H9 (cell line): ENCODE measurements around the gene SVEP1. TPM values are rescaled to one million over a fixed set of nuclear protein-coding genes. Genes with fewer than 3 reads are reported as not detected.
"Not testable (repeated sequence)": the region's sequence is repeated elsewhere in the genome, so short reads cannot be mapped to it uniquely, and the experiment has no call there.

ENCODE experiments used
- DNase-seq: peaks from one replicate; pipeline ENCODE4 v3.0.0-alpha.2; 2017
- H2AFZ ChIP-seq: one replicate; pipeline ENCODE4 v1.6.1; 2013; ENCODE audit warnings: mild to moderate bottlenecking, low read length, control low read depth, moderate library complexity
- H2AK5ac ChIP-seq: 2 replicates; pipeline ENCODE4 v1.6.1; 2013; ENCODE audit warnings: low read length, control low read depth, mixed read lengths; ENCODE audit not compliant: insufficient read length
- H2BK120ac ChIP-seq: one replicate; pipeline ENCODE4 v1.6.1; 2013; ENCODE audit warnings: low read depth, mild to moderate bottlenecking, low read length, control low read depth, inconsistent platforms; ENCODE audit not compliant: poor library complexity, severe bottlenecking
- H2BK12ac ChIP-seq: 2 replicates; pipeline ENCODE4 v1.6.1; 2013; ENCODE audit warnings: low read length, control low read depth, mixed read lengths, low read depth; ENCODE audit not compliant: insufficient read length
- H2BK15ac ChIP-seq: 2 replicates; pipeline ENCODE4 v1.6.1; 2013; ENCODE audit warnings: low read depth, low read length, control low read depth
- H2BK20ac ChIP-seq: one replicate; pipeline ENCODE4 v1.6.1; 2013; ENCODE audit warnings: low read depth, mild to moderate bottlenecking, low read length, control low read depth, inconsistent platforms; ENCODE audit not compliant: poor library complexity, severe bottlenecking
- H2BK5ac ChIP-seq: 2 replicates; pipeline ENCODE4 v1.6.1; 2013; ENCODE audit warnings: low read length, control low read depth, mixed read lengths; ENCODE audit not compliant: insufficient read length
- H3K14ac ChIP-seq: 2 replicates; pipeline ENCODE4 v1.6.1; 2013; ENCODE audit warnings: low read length, control low read depth; ENCODE audit not compliant: insufficient read depth
- H3K18ac ChIP-seq: 2 replicates; pipeline ENCODE4 v1.6.1; 2013; ENCODE audit warnings: low read depth, mild to moderate bottlenecking, mixed read lengths, low read length, control low read depth; ENCODE audit not compliant: insufficient read length
- H3K23ac ChIP-seq: 2 replicates; pipeline ENCODE4 v1.6.1; 2013; ENCODE audit warnings: low read length, control low read depth, mixed read lengths, low read depth; ENCODE audit not compliant: insufficient read length
- H3K23me2 ChIP-seq: 2 replicates; pipeline ENCODE4 v1.6.1; 2013; ENCODE audit warnings: low read depth, mild to moderate bottlenecking, mixed read lengths, low read length, control low read depth; ENCODE audit not compliant: insufficient read length, poor library complexity, severe bottlenecking
- H3K27ac ChIP-seq: 2 replicates; pipeline ENCODE4 v1.5.1; 2013; ENCODE audit warnings: low read length, control low read depth, mixed read lengths, low read depth; ENCODE audit not compliant: insufficient read length
- H3K27me3 ChIP-seq: 2 replicates; pipeline ENCODE4 v1.6.1; 2013; ENCODE audit warnings: low read length, control low read depth, inconsistent platforms; ENCODE audit not compliant: insufficient read depth
- H3K4ac ChIP-seq: 2 replicates; pipeline ENCODE4 v1.6.1; 2013; ENCODE audit warnings: low read depth, mild to moderate bottlenecking, control low read depth, inconsistent platforms, low read length, moderate library complexity
- H3K4me1 ChIP-seq: 2 replicates; pipeline ENCODE4 v1.6.1; 2013; ENCODE audit warnings: low read length, control low read depth, inconsistent platforms; ENCODE audit not compliant: insufficient read depth
- H3K4me2 ChIP-seq: 2 replicates; pipeline ENCODE4 v1.6.1; 2013; ENCODE audit warnings: low read length, control low read depth, mixed read lengths; ENCODE audit not compliant: insufficient read length, insufficient read depth
- H3K56ac ChIP-seq: 2 replicates; pipeline ENCODE4 v1.6.1; 2013; ENCODE audit warnings: low read depth, mild to moderate bottlenecking, mixed read lengths, low read length, control low read depth; ENCODE audit not compliant: insufficient read length
- H3K79me1 ChIP-seq: 2 replicates; pipeline ENCODE4 v1.6.1; 2013; ENCODE audit warnings: low read depth, mild to moderate bottlenecking, moderate library complexity, low read length, control low read depth, inconsistent platforms; ENCODE audit not compliant: insufficient read depth, poor library complexity, severe bottlenecking
- H3K79me2 ChIP-seq: 2 replicates; pipeline ENCODE4 v1.6.1; 2013; ENCODE audit warnings: low read length, control low read depth, inconsistent platforms; ENCODE audit not compliant: insufficient read depth
- H3K9ac ChIP-seq: 2 replicates; pipeline ENCODE4 v1.6.1; 2013; ENCODE audit warnings: low read length, control low read depth, mixed read lengths; ENCODE audit not compliant: insufficient read length; ENCODE audit errors: extremely low read depth
- H3K9me3 ChIP-seq: one replicate; pipeline ENCODE4 v1.6.1; 2013; ENCODE audit warnings: low read depth, low read length, inconsistent platforms; ENCODE audit not compliant: control insufficient read depth
- H3T11ph ChIP-seq: one replicate; pipeline ENCODE4 v1.6.1; 2013; ENCODE audit warnings: mild to moderate bottlenecking, low read length, control low read depth, inconsistent platforms
- H4K20me1 ChIP-seq: one replicate; pipeline ENCODE4 v1.6.1; 2013; ENCODE audit not compliant: control insufficient read depth, insufficient read length, insufficient read depth
- H4K5ac ChIP-seq: 2 replicates; pipeline ENCODE4 v1.6.1; 2013; ENCODE audit warnings: low read depth, mild to moderate bottlenecking, mixed read lengths, low read length, control low read depth; ENCODE audit not compliant: insufficient read length
- H4K8ac ChIP-seq: replicated peaks from 2 replicates; pipeline ENCODE4 v1.6.1; 2013; ENCODE audit warnings: low read length, control low read depth, mixed read lengths, low read depth; ENCODE audit not compliant: insufficient read length
- H4K91ac ChIP-seq: 2 replicates; pipeline ENCODE4 v1.6.1; 2013; ENCODE audit warnings: low read depth, mild to moderate bottlenecking, moderate library complexity, mixed read lengths, low read length, control low read depth; ENCODE audit not compliant: insufficient read length
- H3K27ac Mint-ChIP-seq, 3 experiments: 2 replicates in 2 of 3; 3 replicates in 1 of 3; pipeline ENCODE4 v1.8.0; 2020 to 2021; ENCODE audit warnings: mixed read lengths in 3 of 3, mild to moderate bottlenecking in 1 of 3, moderate library complexity in 1 of 3
- H3K27me3 Mint-ChIP-seq: 2 replicates; pipeline ENCODE4 v1.8.0; 2021; ENCODE audit warnings: low read depth, mild to moderate bottlenecking, moderate library complexity, mixed read lengths
- H3K36me3 Mint-ChIP-seq, 3 experiments: 2 replicates in 2 of 3; 3 replicates in 1 of 3; pipeline ENCODE4 v1.8.0; 2020 to 2021; ENCODE audit warnings: low read depth in 3 of 3, mixed read lengths in 3 of 3; ENCODE audit not compliant: insufficient read depth in 1 of 3
- H3K4me1 Mint-ChIP-seq, 2 experiments: 2 replicates each; pipeline ENCODE4 v1.8.0; 2020; ENCODE audit warnings: mixed read lengths in 2 of 2
- H3K4me3 Mint-ChIP-seq, 2 experiments: 2 replicates in 1 of 2; 3 replicates in 1 of 2; pipeline ENCODE4 v1.8.0; 2020 to 2021; ENCODE audit warnings: mild to moderate bottlenecking in 2 of 2, mixed read lengths in 2 of 2, moderate library complexity in 1 of 2
- H3K9me3 Mint-ChIP-seq, 2 experiments: 2 replicates in 1 of 2; 3 replicates in 1 of 2; pipeline ENCODE4 v1.8.0; 2020; ENCODE audit warnings: mild to moderate bottlenecking in 2 of 2, mixed read lengths in 2 of 2, moderate library complexity in 1 of 2
- WGBS: extraction: QIAGEN DNeasy Blood & Tissue Kit; methylation state at CpG from one replicate; pipeline ENCODE4 v1.1.7; 2013; ENCODE audit warnings: missing lambda C conversion rate, low lambda C conversion rate, mixed read lengths; ENCODE audit not compliant: insufficient read length; ENCODE audit errors: extremely low coverage; 5-methylcytosine and 5-hydroxymethylcytosine counted together
- total RNA-seq: library from RNA; stranded (reverse); gene quantifications from 2 replicates; pipeline ENCODE4 v1.2.1, GENCODE V29; 2021
- TF ChIP-seq, protein P1 (sequence below): fragments of 200-600 bp; sonication (generic); conservative IDR thresholded peaks from 3 replicates; pipeline ENCODE4 v1.8.0; 2021; ENCODE audit warnings: antibody characterized with exemption, mild to moderate bottlenecking

The SVEP1 gene
- total RNA-seq, 1 experiment from 2014 or later, result 0.17 TPM

DNA sequence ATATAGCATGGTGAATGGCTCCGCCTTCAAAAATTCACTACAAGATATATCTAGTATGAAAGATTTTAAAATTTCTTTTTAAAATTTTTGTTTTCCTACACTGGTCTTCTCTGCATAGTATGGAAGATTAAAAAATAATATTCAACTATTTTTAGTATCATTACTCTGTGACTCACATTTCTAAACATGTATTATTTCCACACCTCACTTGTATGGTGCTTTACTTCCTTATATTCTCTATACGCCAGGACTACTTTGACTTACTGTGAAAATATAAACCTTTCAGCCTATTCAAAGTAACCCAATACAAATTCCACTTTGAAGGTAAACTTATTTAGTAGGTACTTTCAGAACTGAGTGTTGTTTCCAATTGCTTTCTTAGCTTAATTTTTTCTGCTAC lies 215.1 kb downstream of the SVEP1 start:
- H3T11ph ChIP-seq, result no peak overlapping the region
- no CpG with 5 or more reads among the region's 2 CpGs for WGBS

DNA sequence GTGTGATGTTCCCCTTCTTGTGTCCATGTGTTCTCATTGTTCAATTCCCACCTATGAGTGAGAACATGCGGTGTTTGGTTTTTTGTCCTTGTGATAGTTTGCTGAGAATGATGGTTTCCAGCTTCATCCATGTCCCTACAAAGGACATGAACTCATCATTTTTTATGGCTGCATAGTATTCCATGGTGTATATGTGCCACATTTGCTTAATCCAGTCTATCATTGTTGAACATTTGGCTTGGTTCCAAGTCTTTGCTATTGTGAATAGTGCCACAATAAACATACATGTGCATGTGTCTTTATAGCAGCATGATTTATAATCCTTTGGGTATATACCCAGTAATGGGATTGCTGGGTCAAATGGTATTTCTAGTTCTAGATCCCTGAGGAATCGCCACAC lies 220.5 kb downstream of the SVEP1 start:
- not testable (repeated sequence) for H3K23me2 ChIP-seq, H2AK5ac ChIP-seq, H3K9ac ChIP-seq, H3K36me3 Mint-ChIP-seq, H3T11ph ChIP-seq, H4K8ac ChIP-seq, H2AFZ ChIP-seq, H3K23ac ChIP-seq, H3K27me3 Mint-ChIP-seq, H3K27me3 ChIP-seq, H3K18ac ChIP-seq, H4K91ac ChIP-seq, H3K9me3 Mint-ChIP-seq, H3K79me1 ChIP-seq, H3K4me2 ChIP-seq, H3K4ac ChIP-seq, H2BK12ac ChIP-seq, H2BK15ac ChIP-seq, H4K20me1 ChIP-seq, H3K27ac Mint-ChIP-seq, H2BK5ac ChIP-seq, H3K27ac ChIP-seq, H3K9me3 ChIP-seq, H3K79me2 ChIP-seq, H3K56ac ChIP-seq, H3K4me1 Mint-ChIP-seq, H3K14ac ChIP-seq, H2BK120ac ChIP-seq, H3K4me1 ChIP-seq, H3K4me3 Mint-ChIP-seq, H2BK20ac ChIP-seq, H4K5ac ChIP-seq, DNase-seq
- no CpG with 5 or more reads among the region's 2 CpGs for WGBS

More for the DNA sequence above, 215.1 kb downstream of the SVEP1 start:
- no peaks in the 10 kb centered on the region for H3K23me2 ChIP-seq
- Mint-ChIP-seq H3K36me3 (no peaks in the 10 kb centered on the region), H3K9me3 (no peaks in the 10 kb centered on the region), H3K27ac (no peak overlapping the region), H3K27me3 (no peaks in the 10 kb centered on the region; the same call in 1 of the 2 replicates), H3K4me3 (no peak overlapping the region), H3K4me1 (no peaks in the 10 kb centered on the region)
- H4K20me1 ChIP-seq, result no peaks in the 10 kb centered on the region
- no peaks in the 10 kb centered on the region for H3K79me2 ChIP-seq
- H2BK15ac ChIP-seq, result no peak overlapping the region
- no peak overlapping the region for H3K4ac ChIP-seq
- no peaks in the 10 kb centered on the region for H3K9me3 ChIP-seq
- DNase-seq, result no peak
- no peak overlapping the region for H3K23ac ChIP-seq
- H3K9ac ChIP-seq, result no peak overlapping the region
- TF ChIP-seq, protein P1, sequence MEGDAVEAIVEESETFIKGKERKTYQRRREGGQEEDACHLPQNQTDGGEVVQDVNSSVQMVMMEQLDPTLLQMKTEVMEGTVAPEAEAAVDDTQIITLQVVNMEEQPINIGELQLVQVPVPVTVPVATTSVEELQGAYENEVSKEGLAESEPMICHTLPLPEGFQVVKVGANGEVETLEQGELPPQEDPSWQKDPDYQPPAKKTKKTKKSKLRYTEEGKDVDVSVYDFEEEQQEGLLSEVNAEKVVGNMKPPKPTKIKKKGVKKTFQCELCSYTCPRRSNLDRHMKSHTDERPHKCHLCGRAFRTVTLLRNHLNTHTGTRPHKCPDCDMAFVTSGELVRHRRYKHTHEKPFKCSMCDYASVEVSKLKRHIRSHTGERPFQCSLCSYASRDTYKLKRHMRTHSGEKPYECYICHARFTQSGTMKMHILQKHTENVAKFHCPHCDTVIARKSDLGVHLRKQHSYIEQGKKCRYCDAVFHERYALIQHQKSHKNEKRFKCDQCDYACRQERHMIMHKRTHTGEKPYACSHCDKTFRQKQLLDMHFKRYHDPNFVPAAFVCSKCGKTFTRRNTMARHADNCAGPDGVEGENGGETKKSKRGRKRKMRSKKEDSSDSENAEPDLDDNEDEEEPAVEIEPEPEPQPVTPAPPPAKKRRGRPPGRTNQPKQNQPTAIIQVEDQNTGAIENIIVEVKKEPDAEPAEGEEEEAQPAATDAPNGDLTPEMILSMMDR, result no peak
- H4K5ac ChIP-seq, result no peak overlapping the region
- no peak overlapping the region for H2BK120ac ChIP-seq
- H3K56ac ChIP-seq, result no peak overlapping the region
- H2BK12ac ChIP-seq, result no peak overlapping the region
- H3K27ac ChIP-seq, result no peak overlapping the region
- H2BK20ac ChIP-seq, result no peak overlapping the region
- H3K79me1 ChIP-seq, result no peaks in the 10 kb centered on the region
- H3K14ac ChIP-seq, result no peak overlapping the region
- no peak overlapping the region for H2AK5ac ChIP-seq
- no peak overlapping the region for H2AFZ ChIP-seq
- H2BK5ac ChIP-seq, result no peak overlapping the region
- H3K18ac ChIP-seq, result no peak overlapping the region
- H3K4me2 ChIP-seq, result no peak overlapping the region
- no peaks in the 10 kb centered on the region for H3K4me1 ChIP-seq
- H3K27me3 ChIP-seq, result no peaks in the 10 kb centered on the region
- no peak overlapping the region for H4K8ac ChIP-seq
- H4K91ac ChIP-seq, result no peak overlapping the region
